Keratinocyte (primary cell): Measurements from ENCODE around the gene C3orf20. TPM values are rescaled to one million over a fixed set of nuclear protein-coding genes. Genes with fewer than 3 reads are reported as not detected.

ENCODE experiments used
- DNase-seq: peaks from one replicate; pipeline ENCODE4 v3.0.0-alpha.2; 2011; ENCODE audit warnings: low read depth, missing footprints, low spot score
- FAIRE-seq: peaks from 2 replicates; lab custom pipeline; 2011; peaks lifted over from hg19 to GRCh38; lab: Jason Lieb, UNC
- H2AFZ ChIP-seq: 2 replicates; pipeline ENCODE4 v1.6.0; 2012; ENCODE audit warnings: low read length, control low read depth, inconsistent platforms; ENCODE audit not compliant: control insufficient read depth
- H3K27ac ChIP-seq: 2 replicates; pipeline ENCODE4 v1.5.1; 2011; ENCODE audit warnings: low read length; ENCODE audit not compliant: control insufficient read depth, insufficient read depth
- H3K27me3 ChIP-seq: 3 replicates; pipeline ENCODE4 v1.6.0; 2011; ENCODE audit warnings: low read length; ENCODE audit not compliant: control insufficient read depth, insufficient read depth; ENCODE audit errors: extremely low read depth
- H3K36me3 ChIP-seq, 2 experiments: 2 replicates in 1 of 2; 3 replicates in 1 of 2; pipeline ENCODE4 v1.5.1; 2011; ENCODE audit warnings: low read length in 2 of 2, mild to moderate bottlenecking in 1 of 2; ENCODE audit not compliant: control insufficient read depth in 2 of 2, insufficient read depth in 2 of 2; ENCODE audit errors: extremely low read depth in 1 of 2
- H3K4me1 ChIP-seq: 3 replicates; pipeline ENCODE4 v1.5.1; 2011; ENCODE audit warnings: low read length; ENCODE audit not compliant: control insufficient read depth, insufficient read depth; ENCODE audit errors: extremely low read depth
- H3K4me2 ChIP-seq: 3 replicates; pipeline ENCODE4 v1.6.0; 2011; ENCODE audit warnings: low read depth, low read length; ENCODE audit not compliant: control insufficient read depth, insufficient read depth; ENCODE audit errors: extremely low read depth
- H3K4me3 ChIP-seq, 3 experiments: fragments of 200-600 bp in 1 of 3; sonication (generic) in 1 of 3; 2 replicates in 2 of 3; 3 replicates in 1 of 3; pipeline ENCODE4 v1.5.1; 2011 to 2016; ENCODE audit warnings: low read length in 3 of 3, mild to moderate bottlenecking in 3 of 3, control low read depth in 2 of 3, inconsistent platforms in 1 of 3, low read depth in 1 of 3, mixed read lengths in 1 of 3, mixed run types in 1 of 3, moderate library complexity in 1 of 3; ENCODE audit not compliant: control insufficient read depth in 2 of 3, insufficient read depth in 2 of 3; ENCODE audit errors: extremely low read depth in 1 of 3
- H3K79me2 ChIP-seq: 2 replicates; pipeline ENCODE4 v1.6.0; 2012; ENCODE audit warnings: low read length; ENCODE audit not compliant: control insufficient read depth, insufficient read depth
- H3K9ac ChIP-seq: 3 replicates; pipeline ENCODE4 v1.6.0; 2011; ENCODE audit warnings: low read length; ENCODE audit not compliant: control insufficient read depth, insufficient read depth; ENCODE audit errors: extremely low read depth
- H3K9me1 ChIP-seq: 3 replicates; pipeline ENCODE4 v1.6.0; 2011; ENCODE audit warnings: low read length; ENCODE audit not compliant: control insufficient read depth, insufficient read depth; ENCODE audit errors: extremely low read depth
- H3K9me3 ChIP-seq: 2 replicates; pipeline ENCODE4 v1.5.1; 2012; ENCODE audit warnings: low read depth, low read length; ENCODE audit not compliant: control insufficient read depth
- H4K20me1 ChIP-seq: 3 replicates; pipeline ENCODE4 v1.6.0; 2011; ENCODE audit warnings: low read length; ENCODE audit not compliant: control insufficient read depth, insufficient read depth; ENCODE audit errors: extremely low read depth
- CTCF ChIP-seq, 3 experiments: IDR thresholded peaks in 1 of 3; conservative IDR thresholded peaks in 1 of 3; optimal IDR thresholded peaks in 1 of 3; 2 replicates in 2 of 3; 3 replicates in 1 of 3; pipeline versions ENCODE3 to v1.5.1; 2011; ENCODE audit warnings: low read length in 3 of 3, mild to moderate bottlenecking in 3 of 3, moderate library complexity in 2 of 3, control low read depth in 1 of 3, inconsistent platforms in 1 of 3; ENCODE audit not compliant: insufficient read depth in 2 of 3; ENCODE audit errors: extremely low read depth in 1 of 3
- EZH2 ChIP-seq: IDR thresholded peaks from one replicate; pipeline ENCODE4 v1.6.1; 2012; ENCODE audit warnings: inconsistent platforms, mild to moderate bottlenecking, low read length, moderate library complexity
- dilution Hi-C: fragments of 300-500 bp; cut with MboI; formaldehyde crosslinking; loops from one replicate; pipeline ENCODE4 v1.7.0; 2020; ENCODE audit warnings: low sequenced_read_pairs; ENCODE audit not compliant: extremely low pct_ligation_motif_present
- polyA plus RNA-seq, 5 experiments: library from polyadenylated mRNA; depleted of rRNA in 3 of 5; stranded (reverse) in 3 of 5; stranded (forward) in 1 of 5; unstranded in 1 of 5; fragments of >200 nt; gene quantifications; 1 replicate in 1 of 5; 2 replicates in 3 of 5; 3 replicates in 1 of 5; pipeline versions ENCODE4 v1.2.1 to v1.2.3, GENCODE V29; 2011 to 2012; ENCODE audit warnings: missing spikeins in 2 of 5, low read depth in 1 of 5, low replicate concordance in 1 of 5

Gene C3orf20
- polyA plus RNA-seq, 1 donor (not counting 4 experiments of a cell fraction or from before 2014, with no cell fraction given): not detected

DNA sequence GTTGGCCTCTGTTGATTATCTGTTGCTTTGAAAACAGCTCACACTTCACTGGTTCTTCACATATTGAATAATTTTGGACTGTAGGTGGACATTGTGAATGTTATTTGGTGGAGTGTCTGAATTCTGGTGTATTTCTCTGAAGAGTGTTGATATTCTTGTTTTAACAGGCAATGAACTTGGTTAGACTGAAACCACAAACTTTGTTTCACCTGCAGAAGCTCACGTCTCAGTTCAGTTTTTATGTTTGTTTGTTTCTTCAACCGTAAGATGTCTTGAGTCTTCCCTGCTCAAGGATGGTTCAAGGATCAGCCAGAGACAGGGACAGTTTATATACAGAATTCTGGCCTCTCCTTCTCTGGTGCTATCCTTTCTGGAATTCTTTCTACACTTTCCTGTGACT is 43.6 kb downstream of the C3orf20 start:
- no peak for DNase-seq
- no peaks in the 10 kb centered on the region for H3K9me1 ChIP-seq
- no peak overlapping the region for H3K4me3 ChIP-seq
- H3K9me3 ChIP-seq: no peaks in the 10 kb centered on the region
- H3K9ac ChIP-seq: no peak overlapping the region
- TF ChIP-seq EZH2: no peak
- no peak for TF ChIP-seq CTCF (optimal IDR thresholded peaks at IDR 0.05 in 1 of 3, IDR thresholded peaks at IDR 0.05 in 1 of 3, conservative IDR thresholded peaks at IDR 0.05 in 1 of 3; ENCODE audit: extremely low read depth in 1 of 3, insufficient read depth in 2 of 3, low read length in 3 of 3)
- no peaks in the 10 kb centered on the region for H3K27me3 ChIP-seq
- no peaks in the 10 kb centered on the region for H3K4me1 ChIP-seq
- no peak overlapping the region for H3K4me2 ChIP-seq
- no peak for FAIRE-seq
- H3K36me3 ChIP-seq: no peaks in the 10 kb centered on the region
- no peaks in the 10 kb centered on the region for H3K79me2 ChIP-seq
- H3K27ac ChIP-seq: no peak overlapping the region
- dilution Hi-C loops: no loop called here
- H4K20me1 ChIP-seq: no peaks in the 10 kb centered on the region
- H2AFZ ChIP-seq: no peak overlapping the region

DNA sequence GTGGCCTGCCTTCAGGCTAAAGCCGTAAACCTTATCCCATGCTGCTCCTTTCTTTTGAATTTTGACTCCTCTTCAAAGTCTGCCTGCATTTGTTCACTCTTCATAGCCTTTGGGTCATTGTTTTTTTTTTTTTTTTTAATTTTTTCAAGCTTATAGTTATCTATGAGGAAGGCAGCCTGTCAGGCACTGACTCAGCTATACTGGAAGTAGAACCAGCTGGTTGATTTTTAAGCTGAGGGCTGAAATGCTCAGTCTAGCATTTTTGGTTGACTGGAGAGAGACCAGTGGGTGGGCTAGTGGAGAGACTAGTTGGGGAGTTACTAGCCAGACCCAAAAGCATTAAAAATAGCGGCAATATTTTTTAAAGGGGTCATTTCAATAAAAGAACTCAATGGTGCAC is 44.1 kb downstream of the C3orf20 start:
- Histone ChIP-seq H3K9me3 (no peaks in the 10 kb centered on the region), H3K4me1 (no peaks in the 10 kb centered on the region), H3K36me3 (no peaks in the 10 kb centered on the region), H4K20me1 (no peaks in the 10 kb centered on the region), H3K4me3 (no peak overlapping the region), H3K4me2 (no peak overlapping the region), H3K9me1 (no peaks in the 10 kb centered on the region), H3K27me3 (no peaks in the 10 kb centered on the region), H3K79me2 (no peaks in the 10 kb centered on the region), H2AFZ (no peak overlapping the region), H3K9ac (no peak overlapping the region), H3K27ac (no peak overlapping the region)
- FAIRE-seq (no peak), DNase-seq (no peak)
- dilution Hi-C loops: no loop called here
- TF ChIP-seq EZH2 (no peak), CTCF (optimal IDR thresholded peaks at IDR 0.05 in 1 of 3, IDR thresholded peaks at IDR 0.05 in 1 of 3, conservative IDR thresholded peaks at IDR 0.05 in 1 of 3; ENCODE audit: extremely low read depth in 1 of 3, insufficient read depth in 2 of 3, low read length in 3 of 3) (no peak)
